Measurements from ENCODE around the gene CFAP47.
"Not testable (repeated sequence)": the region's sequence is repeated elsewhere in the genome, so short reads cannot be mapped to it uniquely, and the experiment has no call there.

Gene CFAP47

DNA sequence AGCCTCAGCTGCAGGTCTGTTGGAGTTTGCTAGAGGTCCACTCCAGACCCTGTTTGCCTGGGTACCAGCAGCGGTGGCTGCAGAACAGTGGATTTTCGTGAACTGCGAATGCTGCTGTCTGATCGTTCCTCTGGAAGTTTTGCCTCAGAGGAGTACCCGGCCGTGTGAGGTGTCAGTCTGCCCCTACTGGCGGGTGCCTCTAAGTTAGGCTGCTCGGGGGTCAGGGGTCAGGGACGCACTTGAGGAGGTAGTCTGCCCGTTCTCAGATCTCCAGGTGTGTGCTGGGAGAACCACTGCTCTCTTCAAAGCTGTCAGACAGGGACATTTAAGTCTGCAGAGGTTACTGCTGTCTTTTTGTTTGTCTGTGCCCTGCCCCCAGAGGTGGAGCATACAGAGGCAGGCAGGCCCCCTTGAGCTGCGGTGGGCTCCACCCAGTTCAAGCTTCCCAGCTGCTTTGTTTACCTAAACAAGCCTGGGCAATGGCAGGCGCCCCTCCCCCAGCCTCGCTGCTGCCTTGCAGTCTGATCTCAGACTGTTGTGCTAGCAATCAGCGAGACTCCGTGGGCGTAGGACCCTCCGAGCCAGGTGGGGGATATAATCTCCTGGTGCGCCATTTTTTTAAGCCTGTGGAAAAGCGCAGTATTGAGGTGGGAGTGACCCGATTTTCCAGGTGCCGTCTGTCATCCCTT lies 315.4 kb downstream of the CFAP47 start:
- DNase-seq: not testable (repeated sequence)

DNA sequence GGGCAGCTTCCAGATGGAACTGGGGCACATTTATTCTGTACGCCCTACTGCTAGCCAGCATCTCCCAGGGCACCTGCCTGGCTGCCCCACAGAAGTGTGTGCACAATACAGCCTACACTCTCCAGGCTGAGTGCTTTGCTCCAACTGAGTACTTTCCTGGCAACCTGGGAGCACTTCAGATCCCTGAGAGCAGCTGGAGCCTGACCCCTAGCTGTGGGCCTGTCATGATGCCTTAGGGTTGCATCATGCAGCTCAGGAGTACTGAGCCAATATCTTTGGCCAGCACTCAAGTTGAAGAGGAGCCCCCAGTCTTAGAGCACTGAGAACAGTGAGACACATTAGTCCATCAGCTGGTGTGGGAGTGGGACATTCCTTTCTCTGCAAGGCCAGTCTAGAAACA lies 321.9 kb downstream of the CFAP47 start:
- DNase-seq: no peak

DNA sequence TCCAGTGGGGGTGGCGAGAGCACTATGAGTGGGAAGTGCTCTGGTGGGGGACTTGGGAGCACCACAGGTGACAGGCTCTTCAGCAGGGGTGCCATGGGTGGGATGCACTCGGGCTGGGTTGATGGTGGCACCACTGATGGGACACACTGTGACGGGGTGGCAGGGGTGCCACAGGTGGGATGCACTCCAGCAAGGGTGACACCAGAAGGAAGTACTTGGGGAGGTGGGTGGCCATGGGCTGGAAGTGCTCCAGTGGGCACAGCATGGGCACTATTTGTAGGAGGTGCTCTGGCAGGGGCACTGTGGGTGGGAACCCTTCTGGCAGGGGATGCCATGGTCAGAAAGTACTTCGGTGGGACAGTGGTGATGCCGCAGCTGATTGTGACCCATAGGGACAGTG lies 346.6 kb downstream of the CFAP47 start:
- no peak for DNase-seq

DNA sequence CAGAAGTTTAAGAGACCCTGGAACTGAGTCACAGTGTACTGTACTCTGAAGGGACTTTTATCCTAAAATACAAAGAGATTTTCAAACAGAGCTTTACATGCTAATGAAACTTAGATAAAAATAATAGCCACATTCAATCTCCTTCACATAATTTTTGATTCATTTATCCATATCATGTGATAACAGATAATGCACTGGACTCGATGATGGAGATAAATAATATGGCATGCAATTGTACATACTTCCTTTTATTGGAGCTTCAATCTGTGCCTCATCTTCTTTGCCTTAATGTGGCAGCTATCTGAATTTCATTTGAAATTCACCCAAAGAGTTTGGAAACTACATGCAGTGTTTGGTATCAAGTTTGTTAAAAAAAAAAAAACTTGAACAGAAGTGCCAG lies 390.6 kb downstream of the CFAP47 start:
- no peak for DNase-seq

DNA sequence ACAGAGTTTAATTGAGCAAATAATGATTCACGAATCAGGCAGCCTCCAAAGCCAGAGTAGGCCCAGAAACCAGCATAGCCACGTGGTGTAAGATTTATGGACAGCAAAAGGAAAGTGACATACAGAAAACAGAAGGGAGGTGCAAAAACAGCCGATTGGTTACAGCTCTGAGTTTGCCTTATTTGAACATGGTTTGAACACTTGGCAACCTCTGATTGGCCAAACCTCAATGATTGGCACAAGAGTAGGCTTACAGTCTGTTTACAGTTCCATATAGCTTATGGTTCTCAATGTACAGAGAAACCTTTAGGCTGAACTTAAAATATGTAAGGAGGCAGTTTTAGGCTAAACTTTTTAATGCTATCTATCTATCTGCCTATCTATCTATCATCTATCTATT lies 394.8 kb downstream of the CFAP47 start:
- no peak for DNase-seq

DNA sequence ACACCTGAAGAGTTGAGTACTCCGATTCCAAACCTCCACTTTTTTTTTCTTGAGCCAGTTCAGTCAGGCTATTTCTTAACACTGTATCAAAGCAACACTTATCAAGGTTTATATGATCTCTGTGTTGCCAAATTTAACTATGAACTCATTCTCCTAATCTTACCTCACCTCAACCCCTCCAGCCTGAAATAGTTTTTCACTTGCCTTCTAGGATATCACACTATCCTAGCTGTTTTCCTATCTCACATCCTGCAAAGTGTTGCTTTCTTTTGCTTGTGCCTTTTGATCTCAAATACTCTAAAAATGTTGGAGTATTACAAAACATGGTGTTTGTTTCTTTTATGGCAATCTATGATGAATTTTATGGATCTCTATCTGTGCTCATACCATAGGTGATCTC lies 415.0 kb downstream of the CFAP47 start:
- no peak for DNase-seq

DNA sequence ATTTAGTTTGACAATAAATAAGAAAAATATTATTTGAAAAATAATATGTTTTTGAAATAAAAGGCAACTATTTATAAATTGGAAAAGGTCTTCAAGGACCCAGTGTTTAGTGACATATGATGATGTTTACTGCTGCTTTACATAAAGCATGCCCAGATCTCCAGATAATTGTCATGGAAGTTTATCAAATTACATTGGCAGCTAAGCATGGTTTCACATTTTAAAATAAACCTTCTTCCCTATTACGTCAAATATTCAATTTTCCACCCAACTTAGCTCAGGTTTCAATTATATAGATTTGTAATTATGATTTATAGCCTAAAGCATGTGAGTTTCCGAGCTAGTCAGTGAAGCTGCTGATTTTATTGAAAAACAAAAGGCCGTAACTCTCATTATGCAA lies 417.2 kb downstream of the CFAP47 start:
- no peak for DNase-seq

DNA sequence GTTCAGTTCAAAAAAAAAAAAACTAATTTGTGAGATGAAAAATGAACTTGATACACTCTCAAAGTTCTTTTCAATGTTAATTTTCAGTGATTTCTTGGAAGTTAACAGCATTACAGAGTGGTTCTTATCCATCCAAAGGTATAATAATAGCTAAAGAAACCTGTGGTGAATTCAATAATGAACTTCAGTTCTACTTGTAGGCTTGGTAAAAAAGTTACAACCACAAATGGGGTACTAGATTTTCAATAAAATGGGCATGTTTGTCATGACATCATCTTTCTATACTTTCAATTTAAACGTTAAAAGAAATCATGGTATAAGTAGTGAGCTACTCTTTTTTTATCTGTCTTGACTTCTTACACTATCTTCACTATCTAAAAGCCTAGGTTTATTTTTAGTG lies 424.8 kb downstream of the CFAP47 start:
- no peak for DNase-seq

DNA sequence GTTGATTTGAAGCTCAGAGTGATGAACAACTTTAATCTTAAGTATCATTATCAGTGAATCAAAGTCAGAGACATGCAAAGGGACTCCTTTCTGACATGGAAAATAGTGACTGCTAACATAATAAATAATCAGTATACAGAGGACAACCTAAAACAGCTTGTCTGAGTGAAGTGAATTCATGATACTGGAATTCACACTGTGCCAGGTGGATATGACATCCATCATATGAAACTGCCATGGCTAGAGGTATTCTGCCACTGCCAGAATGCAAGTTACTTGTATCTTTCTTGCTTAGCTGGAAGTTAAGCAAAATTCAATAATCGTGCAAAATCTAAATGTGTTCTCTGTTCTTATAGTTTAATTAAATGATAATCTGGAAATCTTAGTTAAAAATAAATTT lies 429.0 kb downstream of the CFAP47 start:
- DNase-seq: no peak

DNA sequence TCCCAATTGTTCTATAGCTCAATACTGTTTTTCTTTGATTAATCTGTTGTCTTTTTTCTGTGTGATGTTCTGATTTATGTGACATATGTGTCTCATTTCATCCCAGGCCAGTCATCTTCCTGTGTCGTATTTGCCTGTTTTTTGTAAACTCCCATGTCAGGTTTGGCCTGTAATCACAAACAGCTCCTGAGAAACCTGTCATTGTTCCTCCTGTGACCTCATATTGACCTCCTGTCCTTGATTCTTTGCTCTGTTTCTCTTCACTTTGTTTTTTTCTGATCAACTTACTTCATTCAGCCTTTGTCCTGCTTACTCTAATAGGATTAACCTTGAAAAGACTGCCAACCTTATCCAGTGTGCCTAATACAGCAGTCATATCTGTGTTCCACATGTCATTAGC lies 438.3 kb downstream of the CFAP47 start:
- no peak for DNase-seq

DNA sequence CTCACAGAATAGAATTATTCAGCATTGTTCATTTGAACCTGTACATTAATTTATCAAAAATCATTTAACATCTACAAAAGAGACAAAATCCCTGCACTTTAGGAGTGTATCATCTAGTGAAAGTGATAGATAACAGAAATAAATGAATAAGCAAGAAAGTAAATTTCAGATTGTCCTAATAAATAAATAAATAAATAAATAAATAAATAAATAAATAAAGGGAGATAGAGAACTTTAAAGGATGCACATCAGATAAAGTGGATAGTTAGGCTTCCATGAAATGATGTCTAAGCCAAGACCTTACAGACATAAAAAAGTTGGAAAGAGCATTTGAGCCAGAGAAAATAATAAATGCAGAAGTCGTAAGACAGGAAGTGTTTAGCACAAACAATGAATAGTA lies 444.7 kb downstream of the CFAP47 start:
- DNase-seq: no peak

DNA sequence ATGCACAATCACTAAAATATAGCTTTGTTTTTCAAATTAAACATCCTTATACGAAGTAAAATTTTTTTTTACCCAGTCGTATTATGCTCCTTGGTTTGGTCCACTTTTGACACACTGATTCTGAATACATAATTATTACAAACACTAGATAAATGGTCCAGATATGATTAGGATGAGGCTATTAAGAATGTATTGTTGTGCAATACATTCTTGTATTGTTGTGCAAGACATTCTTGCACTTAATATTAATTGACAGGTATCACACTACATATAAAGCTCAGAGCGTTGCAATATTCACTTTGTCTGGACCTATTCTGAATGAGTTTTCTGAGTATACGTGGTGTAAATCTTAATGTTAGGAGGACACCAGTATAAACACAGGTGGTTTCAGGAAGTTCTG lies 464.0 kb downstream of the CFAP47 start:
- DNase-seq: no peak

DNA sequence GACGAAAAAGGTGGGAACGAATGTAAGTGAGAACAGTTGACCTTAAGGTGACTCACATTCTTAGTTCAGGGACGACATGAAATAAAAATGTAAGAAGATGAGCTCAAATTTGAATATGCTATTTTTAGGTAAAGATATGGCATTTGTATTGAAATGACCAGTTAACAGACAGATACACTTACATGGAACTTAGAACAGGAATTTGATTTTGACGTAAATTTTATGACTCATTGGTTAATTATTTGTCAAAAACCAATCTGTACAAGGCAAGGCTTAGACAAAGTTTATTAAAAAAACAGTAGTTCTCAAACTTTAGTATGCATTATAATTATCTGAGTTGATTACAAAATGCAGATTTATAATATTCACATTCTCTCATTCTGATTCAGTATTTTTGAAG lies 469.4 kb downstream of the CFAP47 start:
- DNase-seq: no peak

DNA sequence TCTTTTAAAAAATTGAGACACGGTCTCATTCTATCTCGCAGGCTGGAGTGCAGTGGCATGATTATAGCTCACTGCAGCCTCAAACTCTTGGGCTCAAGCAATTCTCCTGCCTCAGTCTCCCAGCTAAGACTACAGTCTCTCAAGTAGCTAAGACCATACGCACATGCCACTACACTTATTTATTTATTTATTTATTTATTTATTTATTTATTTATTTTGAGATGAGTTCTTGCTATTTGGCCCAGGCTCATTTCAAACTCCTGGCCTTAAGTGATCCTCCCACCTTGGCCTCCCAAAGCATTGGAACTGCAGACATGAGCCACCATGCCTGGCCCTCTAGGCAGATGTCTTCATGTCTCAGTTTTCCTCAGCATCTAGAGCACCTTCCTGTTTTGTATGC lies 482.2 kb downstream of the CFAP47 start:
- DNase-seq: no peak

DNA sequence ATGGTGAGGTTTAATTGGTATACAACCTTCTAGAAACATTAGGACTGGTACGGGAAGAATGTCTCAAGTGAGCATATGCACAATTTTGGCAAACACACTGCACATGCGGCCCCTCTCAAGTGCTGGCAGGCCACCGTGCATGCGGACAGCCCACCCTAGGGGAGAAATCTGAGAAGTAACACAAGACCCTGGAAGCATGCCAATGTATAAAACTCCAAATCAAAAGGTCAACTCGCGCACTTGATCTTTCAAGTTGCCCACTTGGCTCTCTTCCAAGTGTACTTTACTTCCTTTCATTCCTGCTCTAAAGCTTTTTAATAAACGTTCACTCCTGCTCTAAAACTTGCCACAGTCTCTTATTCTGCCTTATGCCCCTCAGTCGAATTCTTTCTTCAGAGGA lies 488.3 kb downstream of the CFAP47 start:
- no peak for DNase-seq

DNA sequence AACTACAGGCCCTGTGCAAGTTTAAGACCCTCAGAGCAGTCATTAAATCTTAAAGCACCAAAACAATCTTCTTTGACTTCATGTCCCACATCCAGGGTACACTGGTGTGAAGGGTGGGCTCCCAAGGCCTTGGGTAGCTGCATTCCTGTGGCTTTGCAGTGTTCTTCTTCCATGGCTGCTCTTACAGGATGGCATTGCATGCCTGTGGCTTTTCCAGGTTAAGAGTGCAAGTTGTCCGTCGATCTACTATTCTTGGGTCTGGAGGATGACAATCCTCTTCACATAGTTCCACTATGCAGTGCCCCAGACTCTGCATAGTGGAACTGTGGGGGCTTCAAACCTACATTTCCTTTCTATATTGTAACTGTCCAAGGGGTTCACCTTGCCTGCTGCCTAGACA lies 494.5 kb downstream of the CFAP47 start:
- DNase-seq: no peak

DNA sequence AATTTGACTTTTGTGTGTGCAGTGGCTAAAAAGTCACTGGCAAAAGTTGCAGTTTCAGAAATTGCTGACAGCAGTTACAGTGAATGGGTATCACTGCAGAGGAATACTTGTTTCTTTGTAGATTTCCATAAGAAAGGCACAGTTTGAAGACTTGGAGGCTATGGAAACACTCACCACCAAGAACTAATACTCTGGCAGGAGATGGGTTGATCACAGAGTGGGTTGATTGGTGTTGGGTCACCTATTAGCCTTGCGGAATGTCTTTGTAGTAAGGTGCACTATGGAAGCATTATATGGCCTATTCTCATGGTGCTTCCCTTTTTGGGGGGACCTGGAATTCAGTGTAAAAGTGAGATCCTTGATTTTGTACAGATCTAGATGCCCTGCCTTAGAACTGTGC lies 502.8 kb downstream of the CFAP47 start:
- DNase-seq: no peak

DNA sequence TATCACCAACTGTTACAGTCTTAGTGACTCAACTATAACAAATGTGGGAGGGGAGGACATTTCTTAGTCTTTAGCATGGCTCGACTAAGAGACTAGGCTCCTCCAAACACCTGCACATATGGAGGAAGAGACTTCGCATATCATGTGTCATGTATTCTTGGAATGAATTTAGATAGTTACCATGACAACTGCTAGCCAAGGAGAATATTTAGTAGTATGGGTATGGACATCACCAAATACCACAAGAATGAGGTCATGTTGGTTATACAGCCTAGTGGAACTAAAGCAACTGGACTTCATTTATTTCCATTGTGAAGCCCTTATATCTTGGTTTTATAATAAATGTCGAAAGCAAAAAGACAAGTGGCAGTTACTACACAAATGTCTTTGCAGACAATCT lies 512.3 kb downstream of the CFAP47 start:
- DNase-seq: no peak

DNA sequence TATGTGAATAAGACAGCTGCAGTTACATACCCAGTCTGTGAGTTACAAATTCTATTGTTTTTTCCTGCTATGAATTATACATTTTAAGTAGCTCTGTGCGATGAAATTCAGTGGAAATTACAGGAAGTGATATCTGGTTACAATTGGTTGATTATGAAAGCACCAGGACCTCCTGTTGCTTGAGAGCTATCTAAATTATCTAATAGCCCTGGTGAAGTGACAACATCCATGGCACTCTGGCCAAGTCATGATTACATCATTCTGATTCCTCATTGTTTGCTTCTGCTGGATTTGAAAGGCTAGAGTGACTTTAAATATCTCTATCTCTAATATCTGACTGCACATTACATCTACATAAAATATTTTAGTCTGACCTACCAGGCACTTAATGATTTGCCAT lies 515.0 kb downstream of the CFAP47 start:
- DNase-seq: no peak

Measured in femur (tissue), 1 donor.